Breast epithelium (tissue), 3 donors: Measurements from ENCODE around the gene MFSD6L.
"Not testable (repeated sequence)": the region's sequence is repeated elsewhere in the genome, so short reads cannot be mapped to it uniquely, and the experiment has no call there.

Source experiments
- POLR2A ChIP-seq: fragments of 450-650 bp; IDR thresholded peaks from one replicate; pipeline ENCODE4 v1.6.1; 2016; ENCODE audit warnings: antibody characterized with exemption, mild to moderate bottlenecking, moderate library complexity
- POLR2AphosphoS5 ChIP-seq, 3 donors: sonication (generic); formaldehyde crosslinking; IDR thresholded peaks; one replicate each; pipeline ENCODE4 v1.6.1; 2017; ENCODE audit warnings: antibody characterized with exemption in 3 of 3

DNA sequence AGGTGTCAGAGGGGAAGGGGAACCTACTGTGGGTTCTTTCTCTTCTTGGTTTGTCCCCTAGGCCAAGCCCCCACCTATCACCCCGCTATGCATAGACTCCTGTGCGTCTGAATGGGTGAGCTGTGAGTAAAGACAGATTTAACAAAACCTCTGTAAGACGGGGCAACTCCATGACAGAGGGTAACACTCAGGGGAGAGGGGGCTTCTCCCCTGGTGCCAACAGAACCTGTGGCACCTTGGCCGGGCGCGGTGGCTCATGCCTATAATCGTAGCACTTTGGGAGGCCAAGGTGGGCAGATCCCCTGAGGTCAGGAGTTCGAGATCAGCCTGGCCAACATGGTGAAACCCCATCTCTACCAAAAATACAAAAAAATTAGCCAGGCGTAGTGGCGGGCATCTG lies 6.2 kb upstream of the MFSD6L start:
- not testable (repeated sequence) for TF ChIP-seq POLR2AphosphoS5 (IDR thresholded peaks at IDR 0.05); POLR2A
